Effector memory CD8-positive, alpha-beta T cell (primary cell): Measurements from ENCODE around the gene ITGA3.
"Not testable (repeated sequence)": the region's sequence is repeated elsewhere in the genome, so short reads cannot be mapped to it uniquely, and the experiment has no call there.

Experiments used
- ATAC-seq: fragments of 150-1000 bp; cut with Tn5 transposase; replicated peaks from 2 replicates; pipeline ENCODE4 v1.10.0; 2021; ENCODE audit warnings: mild to moderate bottlenecking, moderate library complexity
- DNase-seq, 3 experiments: peaks; one replicate each; pipeline ENCODE4 v3.0.0; 2021
- H3K27ac Mint-ChIP-seq, 2 donors: one replicate each; pipeline ENCODE4 v1.8.0; 2022; ENCODE audit warnings: mild to moderate bottlenecking in 2 of 2, mixed read lengths in 2 of 2, moderate library complexity in 2 of 2
- H3K27me3 Mint-ChIP-seq, 2 donors: one replicate each; pipeline ENCODE4 v1.8.0; 2022; ENCODE audit warnings: mixed read lengths in 2 of 2
- H3K36me3 Mint-ChIP-seq: one replicate; pipeline ENCODE4 v1.8.0; 2022; ENCODE audit warnings: mild to moderate bottlenecking, moderate library complexity, mixed read lengths; ENCODE audit not compliant: insufficient read depth
- H3K4me1 Mint-ChIP-seq, 2 donors: one replicate each; pipeline ENCODE4 v1.8.0; 2022; ENCODE audit warnings: low read depth in 2 of 2, mixed read lengths in 2 of 2
- H3K4me3 Mint-ChIP-seq, 2 donors: one replicate each; pipeline ENCODE4 v1.8.0; 2022; ENCODE audit warnings: mild to moderate bottlenecking in 2 of 2, mixed read lengths in 2 of 2, moderate library complexity in 2 of 2
- H3K9me3 Mint-ChIP-seq, 2 donors: one replicate each; pipeline ENCODE4 v1.8.0; 2022; ENCODE audit warnings: mixed read lengths in 2 of 2

The ITGA3 gene

DNA sequence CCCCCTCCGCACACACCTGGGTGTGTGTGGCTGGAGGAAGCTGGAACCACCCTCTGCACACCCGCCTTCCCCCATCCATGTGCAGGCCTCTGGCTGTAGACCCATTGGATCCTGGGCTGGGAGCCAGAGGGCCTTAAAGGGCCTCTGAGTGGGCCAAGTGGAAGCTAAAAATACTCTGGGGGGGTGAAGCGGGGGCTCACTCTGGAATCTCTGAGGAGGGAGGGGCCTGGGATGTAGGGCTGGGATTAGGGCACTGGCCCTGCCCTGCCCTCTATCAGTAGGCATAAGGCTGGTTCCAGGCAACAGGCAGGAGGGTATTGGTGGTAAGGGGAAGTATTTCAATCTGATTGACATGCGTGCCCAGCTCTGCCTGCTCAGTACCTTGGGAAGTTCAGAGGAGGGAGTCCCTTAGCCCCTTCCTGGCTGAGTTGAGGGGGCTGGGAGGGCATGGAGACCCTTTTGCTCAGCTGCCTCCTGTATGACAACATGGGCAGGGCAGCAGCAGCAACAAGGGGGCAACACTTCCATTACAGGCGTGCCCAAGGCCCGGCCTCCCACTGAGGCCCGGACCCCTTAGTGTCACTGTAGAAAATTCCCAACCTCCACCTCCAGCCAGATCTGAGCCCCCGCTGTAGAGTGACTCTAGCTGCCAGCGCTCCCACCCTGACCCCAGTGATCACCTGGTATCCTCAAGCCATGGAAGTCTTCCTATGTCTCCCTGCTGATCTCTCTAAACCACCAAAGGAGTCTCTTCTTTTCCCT lies 5.2 kb downstream of the ITGA3 start:
- H3K27me3 Mint-ChIP-seq = peaks cover 0 to 9% of the 10 kb centered on the region in 2 donors
- peaks cover 13 to 19% of the 10 kb centered on the region in 2 donors for H3K4me1 Mint-ChIP-seq
- H3K27ac Mint-ChIP-seq = no peak overlapping the region
- no peak for DNase-seq
- no peak overlapping the region for H3K4me3 Mint-ChIP-seq
- ATAC-seq = no peak
- peaks cover 3% of the 10 kb centered on the region for H3K36me3 Mint-ChIP-seq
- no peaks in the 10 kb centered on the region for H3K9me3 Mint-ChIP-seq

DNA sequence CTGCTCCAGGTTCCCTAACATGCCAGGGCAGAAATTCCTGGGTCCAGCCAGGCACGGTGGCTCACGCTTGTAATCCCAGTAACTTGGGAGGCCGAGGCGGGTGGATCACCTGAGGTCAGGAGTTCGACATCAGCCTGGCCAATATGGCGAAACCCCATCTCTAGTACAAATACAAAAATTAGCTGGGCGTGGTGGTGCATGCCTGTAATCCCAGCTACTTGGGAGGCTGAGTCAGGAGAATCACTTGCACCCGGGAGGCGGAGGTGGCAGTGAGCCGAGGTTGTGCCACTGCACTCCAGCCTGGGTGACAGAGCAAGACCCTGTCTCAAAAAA lies 5.8 kb downstream of the ITGA3 start:
- H3K4me1 Mint-ChIP-seq = peaks cover 10 to 17% of the 10 kb centered on the region in 2 donors
- not testable (repeated sequence) for H3K36me3 Mint-ChIP-seq, H3K9me3 Mint-ChIP-seq, ATAC-seq, H3K4me3 Mint-ChIP-seq, H3K27ac Mint-ChIP-seq, DNase-seq, H3K27me3 Mint-ChIP-seq

DNA sequence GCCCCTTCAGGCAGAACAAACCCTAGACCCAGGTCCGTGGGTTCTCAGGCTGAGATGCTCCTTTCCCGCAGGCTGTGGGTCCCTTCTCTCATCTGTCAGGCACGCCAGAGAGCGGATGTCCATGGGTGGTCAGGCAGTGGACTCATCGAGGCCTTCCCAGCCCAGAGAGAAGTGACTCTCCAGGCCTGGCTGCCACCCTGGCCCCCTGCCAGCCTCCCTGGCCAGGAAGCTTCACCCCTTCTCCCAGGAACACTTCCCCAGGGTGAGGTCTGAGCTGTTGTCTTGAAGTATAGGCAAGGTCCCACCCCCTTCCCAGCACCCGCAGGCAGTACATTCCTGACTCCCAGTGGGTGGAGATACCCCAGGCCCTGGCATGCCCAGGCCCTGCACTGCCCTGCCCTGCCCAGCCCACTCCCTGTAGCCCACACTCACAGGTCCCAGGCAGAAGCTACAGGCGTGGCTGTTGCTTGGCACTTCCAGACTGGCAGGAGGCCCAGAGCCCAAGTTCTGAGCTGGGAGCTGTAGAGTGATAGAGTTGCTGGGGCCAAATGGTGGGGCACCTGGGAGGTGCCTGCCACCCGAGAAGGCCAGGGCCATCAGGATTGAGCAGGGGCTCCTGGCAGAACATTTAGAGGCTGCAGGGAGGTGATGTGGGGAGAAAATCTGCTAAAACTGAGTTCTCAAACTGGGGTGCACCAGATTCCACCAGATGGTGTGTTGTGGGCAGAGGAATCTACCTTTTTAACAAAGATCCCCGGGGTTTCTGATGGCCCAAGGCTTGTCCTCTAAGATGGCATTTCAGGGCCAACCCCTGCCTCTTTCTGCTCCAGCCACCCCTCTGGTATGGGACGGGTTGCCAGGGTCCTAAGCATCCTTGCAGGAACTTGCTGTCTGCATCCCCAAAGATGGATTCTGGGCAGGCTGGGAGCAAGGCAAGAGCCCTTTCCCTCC lies 6.7 kb downstream of the ITGA3 start:
- Mint-ChIP-seq H3K4me3 (no peak overlapping the region), H3K27me3 (peaks cover 0 to 7% of the 10 kb centered on the region in 2 donors), H3K27ac (no peak overlapping the region), H3K36me3 (peaks cover 3% of the 10 kb centered on the region), H3K4me1 (peaks cover 9 to 10% of the 10 kb centered on the region in 2 donors), H3K9me3 (no peaks in the 10 kb centered on the region)
- no peak for ATAC-seq
- no peak for DNase-seq

DNA sequence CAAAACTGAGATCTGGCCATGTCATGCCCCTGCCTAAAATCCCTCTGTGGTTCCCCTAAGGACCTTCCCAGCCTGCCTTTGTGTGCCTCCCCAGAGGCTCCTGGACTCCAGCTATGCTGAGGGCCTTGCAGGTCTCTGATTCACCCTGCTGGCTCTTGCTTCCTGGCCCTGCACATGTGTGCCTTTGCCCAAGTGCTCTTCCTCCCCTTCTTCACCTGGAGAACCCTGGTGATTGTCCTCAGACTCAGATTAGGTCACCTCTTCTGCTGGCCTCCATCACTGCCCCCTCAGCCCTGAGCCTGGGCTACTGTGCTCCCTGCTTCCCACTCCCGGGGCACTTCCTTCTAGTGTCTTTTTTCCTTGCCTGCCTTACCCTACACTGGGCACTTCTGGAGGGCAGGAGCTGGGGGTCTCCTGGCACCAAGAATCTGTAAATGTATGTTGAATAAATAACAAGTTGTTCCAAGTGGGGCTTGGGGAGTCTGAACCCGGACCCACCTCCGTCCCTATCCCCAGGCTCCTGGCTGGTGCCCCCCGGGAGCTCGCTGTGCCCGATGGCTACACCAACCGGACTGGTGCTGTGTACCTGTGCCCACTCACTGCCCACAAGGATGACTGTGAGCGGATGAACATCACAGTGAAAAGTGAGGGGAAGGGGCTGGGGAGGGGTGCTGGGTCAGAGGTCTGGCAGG lies 7.8 kb downstream of the ITGA3 start:
- DNase-seq (no peak), ATAC-seq (no peak)
- Mint-ChIP-seq H3K4me3 (no peak overlapping the region), H3K36me3 (peaks cover 8% of the 10 kb centered on the region), H3K9me3 (no peaks in the 10 kb centered on the region), H3K27me3 (no peaks in the 10 kb centered on the region), H3K27ac (no peak overlapping the region), H3K4me1 (peaks cover under 1% of the 10 kb centered on the region in 2 donors)

DNA sequence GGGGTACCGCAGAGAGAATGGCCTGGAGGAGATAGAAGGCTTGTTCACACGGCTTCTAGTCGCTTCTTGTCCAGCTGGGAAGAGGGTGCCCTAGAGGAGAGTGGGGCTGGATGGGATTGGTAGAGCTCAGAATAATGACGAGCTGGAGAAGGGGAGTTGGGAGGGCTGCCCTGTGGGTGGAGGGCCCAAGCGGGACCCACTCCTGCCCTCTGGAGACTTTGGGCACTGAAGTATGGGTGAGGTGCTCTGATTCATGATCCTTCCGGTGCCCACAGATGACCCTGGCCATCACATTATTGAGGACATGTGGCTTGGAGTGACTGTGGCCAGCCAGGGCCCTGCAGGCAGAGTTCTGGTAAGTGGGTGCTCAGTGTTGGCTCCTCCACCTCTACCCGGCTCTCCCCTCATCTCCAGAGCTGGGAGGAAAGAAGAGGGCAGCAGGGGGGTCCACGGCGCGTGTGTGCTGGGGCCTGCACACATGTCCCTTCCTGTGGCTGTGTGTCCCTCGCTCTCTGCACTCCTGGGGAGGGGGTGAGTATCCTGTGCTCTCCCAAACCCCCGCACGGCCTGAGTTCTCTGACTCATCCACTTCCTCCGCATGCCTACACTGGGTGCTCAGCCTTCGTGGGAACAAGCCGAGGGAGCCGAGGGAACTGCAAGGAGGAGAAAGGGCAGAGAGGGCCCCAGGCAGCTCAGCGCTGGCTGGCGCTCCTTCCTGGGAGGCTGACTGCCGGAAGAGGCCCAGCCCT lies 8.5 kb downstream of the ITGA3 start:
- no peak overlapping the region for H3K27ac Mint-ChIP-seq
- peaks cover 8% of the 10 kb centered on the region for H3K36me3 Mint-ChIP-seq
- no peak overlapping the region for H3K4me3 Mint-ChIP-seq
- no peaks in the 10 kb centered on the region for H3K4me1 Mint-ChIP-seq
- no peaks in the 10 kb centered on the region for H3K27me3 Mint-ChIP-seq
- H3K9me3 Mint-ChIP-seq = no peaks in the 10 kb centered on the region
- DNase-seq (no peak), ATAC-seq (no peak)

DNA sequence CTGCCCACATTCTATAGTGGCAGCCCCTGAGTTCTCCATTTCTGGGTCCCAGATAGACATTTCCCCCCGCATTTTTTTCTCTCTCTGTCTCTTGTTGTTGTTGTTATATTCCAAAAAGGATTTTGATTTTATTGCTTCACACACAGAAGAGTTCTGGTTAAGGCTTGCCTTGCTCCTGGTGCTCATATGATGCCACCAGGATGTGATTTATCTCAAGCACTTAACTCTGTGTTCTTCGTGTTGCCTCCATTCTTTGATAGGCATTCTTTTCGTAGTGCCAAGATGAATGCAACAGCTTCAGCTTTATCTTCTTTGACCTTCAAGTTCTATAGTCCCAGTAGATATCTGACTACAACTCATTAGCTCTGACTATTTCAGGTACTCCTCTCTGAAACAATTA lies 9.1 kb downstream of the ITGA3 start:
- Mint-ChIP-seq H3K36me3 (peaks cover 8% of the 10 kb centered on the region), H3K27ac (peak overlapping the region in 1 of 2 donors; percentile 7), H3K9me3 (no peaks in the 10 kb centered on the region), H3K27me3 (no peaks in the 10 kb centered on the region), H3K4me3 (no peak overlapping the region), H3K4me1 (no peaks in the 10 kb centered on the region)
- DNase-seq = no peak
- ATAC-seq = no peak

DNA sequence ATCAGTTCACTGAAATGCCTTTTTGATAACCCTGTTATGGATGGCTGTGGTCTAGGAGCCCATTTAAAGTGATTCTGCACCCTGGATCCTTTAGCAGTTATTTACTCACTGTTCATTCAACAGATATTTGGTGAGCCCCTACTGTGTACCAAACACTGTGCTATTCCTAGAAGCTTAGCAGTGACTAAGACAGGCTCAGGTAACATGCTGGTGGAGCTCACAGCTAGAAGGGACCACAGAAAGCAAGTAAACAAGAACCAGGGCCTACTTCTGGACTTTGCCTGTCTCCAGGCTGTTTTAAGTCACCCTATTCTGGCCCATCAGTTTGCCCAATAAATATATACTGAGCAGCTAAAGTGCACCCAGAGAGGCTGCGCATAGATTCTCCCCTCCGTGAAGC lies 11.1 kb downstream of the ITGA3 start:
- Mint-ChIP-seq H3K27ac (no peak overlapping the region), H3K4me1 (no peaks in the 10 kb centered on the region), H3K27me3 (no peaks in the 10 kb centered on the region), H3K4me3 (no peak overlapping the region), H3K36me3 (peaks cover 8% of the 10 kb centered on the region), H3K9me3 (no peaks in the 10 kb centered on the region)
- DNase-seq (no peak), ATAC-seq (no peak)

DNA sequence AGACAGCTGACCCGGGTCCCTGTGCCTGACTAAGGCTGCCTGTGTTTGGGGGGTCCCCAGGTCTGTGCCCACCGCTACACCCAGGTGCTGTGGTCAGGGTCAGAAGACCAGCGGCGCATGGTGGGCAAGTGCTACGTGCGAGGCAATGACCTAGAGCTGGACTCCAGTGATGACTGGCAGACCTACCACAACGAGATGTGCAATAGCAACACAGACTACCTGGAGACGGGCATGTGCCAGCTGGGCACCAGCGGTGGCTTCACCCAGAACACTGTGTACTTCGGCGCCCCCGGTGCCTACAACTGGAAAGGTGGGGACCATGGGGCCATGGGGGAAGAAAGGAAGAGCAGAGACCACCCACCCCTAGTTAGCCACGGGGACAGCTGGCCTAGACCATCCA lies 12.1 kb downstream of the ITGA3 start:
- peaks cover 8% of the 10 kb centered on the region for H3K36me3 Mint-ChIP-seq
- no peaks in the 10 kb centered on the region for H3K4me1 Mint-ChIP-seq
- H3K27ac Mint-ChIP-seq = no peak overlapping the region

DNA sequence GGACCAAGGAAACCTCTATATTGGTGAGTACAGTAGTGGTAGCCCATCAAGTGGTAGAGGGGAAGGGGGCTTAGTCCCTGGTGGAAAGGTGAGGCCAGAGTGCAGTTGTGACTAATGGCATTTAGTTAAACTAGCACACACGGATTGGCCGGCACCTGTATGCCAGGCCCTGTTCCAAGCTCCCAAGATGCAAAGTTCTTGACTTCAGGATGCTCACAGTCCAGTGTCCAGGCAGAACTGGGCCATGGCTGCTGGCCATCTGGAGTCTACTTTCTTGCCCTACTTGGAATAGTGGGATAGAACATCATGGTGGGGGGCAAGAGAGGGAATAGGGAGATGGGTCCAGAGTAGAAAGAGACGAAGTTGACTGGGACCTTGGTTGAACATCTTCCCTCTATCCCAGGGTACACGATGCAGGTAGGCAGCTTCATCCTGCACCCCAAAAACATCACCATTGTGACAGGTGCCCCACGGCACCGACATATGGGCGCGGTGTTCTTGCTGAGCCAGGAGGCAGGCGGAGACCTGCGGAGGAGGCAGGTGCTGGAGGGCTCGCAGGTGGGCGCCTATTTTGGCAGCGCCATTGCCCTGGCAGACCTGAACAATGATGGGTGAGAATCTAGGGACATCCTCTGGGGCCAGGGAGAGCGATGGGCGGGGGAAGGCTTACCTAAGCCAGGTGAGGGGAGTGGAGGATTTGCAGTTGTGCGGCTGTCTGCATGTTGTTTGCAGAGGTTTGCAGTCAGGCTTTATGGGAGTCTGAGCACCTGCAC lies 15.2 kb downstream of the ITGA3 start:
- ATAC-seq (no peak), DNase-seq (no peak)
- H3K36me3 Mint-ChIP-seq = peaks cover 6% of the 10 kb centered on the region
- H3K27me3 Mint-ChIP-seq = no peaks in the 10 kb centered on the region
- H3K27ac Mint-ChIP-seq = no peak overlapping the region
- no peaks in the 10 kb centered on the region for H3K9me3 Mint-ChIP-seq
- H3K4me1 Mint-ChIP-seq = no peaks in the 10 kb centered on the region
- H3K4me3 Mint-ChIP-seq = no peak overlapping the region

More for the DNA sequence above, 12.1 kb downstream of the ITGA3 start:
- H3K4me3 Mint-ChIP-seq = no peak overlapping the region
- no peaks in the 10 kb centered on the region for H3K27me3 Mint-ChIP-seq
- H3K9me3 Mint-ChIP-seq = no peaks in the 10 kb centered on the region
- ATAC-seq (no peak), DNase-seq (no peak)

DNA sequence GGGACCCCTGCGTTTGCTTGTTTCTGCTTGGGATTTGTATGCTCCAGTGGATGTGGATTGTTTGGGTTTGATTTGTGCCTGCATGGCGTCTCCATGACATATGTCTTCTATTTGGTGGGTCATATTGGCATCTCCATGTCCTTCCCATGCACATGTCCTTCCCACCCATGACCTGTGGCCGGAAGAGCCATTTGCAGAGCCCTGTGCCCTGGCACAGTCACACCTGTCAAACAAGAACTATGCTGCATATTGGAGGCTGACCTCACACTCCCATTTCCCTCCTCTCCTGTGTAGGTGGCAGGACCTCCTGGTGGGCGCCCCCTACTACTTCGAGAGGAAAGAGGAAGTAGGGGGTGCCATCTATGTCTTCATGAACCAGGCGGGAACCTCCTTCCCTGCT lies 15.8 kb downstream of the ITGA3 start:
- H3K27me3 Mint-ChIP-seq = no peaks in the 10 kb centered on the region
- H3K9me3 Mint-ChIP-seq = no peaks in the 10 kb centered on the region
- no peak for DNase-seq
- no peak overlapping the region for H3K27ac Mint-ChIP-seq
- peaks cover 6% of the 10 kb centered on the region for H3K36me3 Mint-ChIP-seq
- no peaks in the 10 kb centered on the region for H3K4me1 Mint-ChIP-seq
- no peak for ATAC-seq
- H3K4me3 Mint-ChIP-seq = no peak overlapping the region

DNA sequence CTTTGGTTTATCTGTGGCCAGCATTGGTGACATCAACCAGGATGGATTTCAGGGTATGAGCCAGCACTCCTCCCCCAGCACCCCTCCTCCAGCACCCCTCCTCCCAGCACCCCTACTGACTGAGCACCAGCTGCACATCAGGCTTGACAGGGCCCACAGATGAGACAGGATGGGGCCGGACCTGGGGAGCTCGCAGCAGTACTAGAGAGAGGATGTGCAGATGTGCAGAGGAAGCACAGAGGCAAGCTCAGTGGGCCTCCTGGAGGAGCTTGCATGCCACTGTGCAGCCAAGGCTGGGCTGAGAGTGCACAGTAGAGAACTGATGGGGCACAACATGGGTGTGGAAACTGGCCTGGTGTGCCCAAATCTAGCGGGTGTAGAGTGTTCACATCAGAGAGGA lies 16.2 kb downstream of the ITGA3 start:
- DNase-seq (no peak), ATAC-seq (no peak)
- H3K27me3 Mint-ChIP-seq = no peaks in the 10 kb centered on the region
- no peaks in the 10 kb centered on the region for H3K4me1 Mint-ChIP-seq
- H3K9me3 Mint-ChIP-seq = no peaks in the 10 kb centered on the region
- H3K36me3 Mint-ChIP-seq = peaks cover 6% of the 10 kb centered on the region
- no peak overlapping the region for H3K27ac Mint-ChIP-seq
- H3K4me3 Mint-ChIP-seq = no peak overlapping the region

DNA sequence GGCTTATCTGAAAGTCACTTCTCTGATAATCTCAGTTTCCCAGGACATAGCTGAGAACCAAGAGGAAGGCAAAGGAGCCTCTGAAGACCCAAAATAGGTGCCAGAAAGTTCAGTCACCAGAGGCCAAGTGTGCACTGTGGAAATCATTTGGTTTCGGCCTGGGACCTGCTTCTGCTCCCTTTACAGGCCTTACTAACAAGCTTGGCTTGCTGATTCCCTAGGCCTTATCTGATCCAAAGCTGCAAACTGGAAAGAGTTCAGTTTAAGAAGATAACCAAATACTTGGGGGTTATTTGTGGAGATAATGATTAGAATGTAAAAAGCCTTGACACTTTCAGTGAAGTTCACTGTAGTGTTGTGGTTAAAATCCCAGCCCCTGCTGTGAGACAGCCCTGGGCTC lies 17.0 kb downstream of the ITGA3 start:
- DNase-seq (no peak), ATAC-seq (no peak)
- no peaks in the 10 kb centered on the region for H3K9me3 Mint-ChIP-seq
- peaks cover 2% of the 10 kb centered on the region for H3K36me3 Mint-ChIP-seq
- H3K27ac Mint-ChIP-seq = no peak overlapping the region
- no peaks in the 10 kb centered on the region for H3K27me3 Mint-ChIP-seq
- H3K4me3 Mint-ChIP-seq = no peak overlapping the region
- H3K4me1 Mint-ChIP-seq = no peaks in the 10 kb centered on the region
